WTC11 (cell line): ENCODE measurements around the gene PAK5. TPM values are rescaled to one million over a fixed set of nuclear protein-coding genes. Genes with fewer than 3 reads are reported as not detected.

Experiments
- ATAC-seq: fragments of 200-7000 bp; cut with Tn5 transposase; 2 replicates; pipeline ENCODE4 v1.10.0; 2021; ENCODE audit warnings: mild to moderate bottlenecking, moderate library complexity
- CTCF ChIA-PET: fragments of 300-600 bp; sonication (Branson Sonifier 250); formaldehyde crosslinking; loops from one replicate; lab custom pipeline; 2021; ENCODE audit warnings: antibody characterized with exemption; lab: Charles Lee
- POLR2A ChIA-PET: fragments of 350-600 bp; sonication (Branson Sonifier 250); formaldehyde crosslinking; loops from one replicate; lab custom pipeline; 2021; ENCODE audit warnings: antibody characterized with exemption; lab: Charles Lee
- DNase-seq: peaks from one replicate; pipeline ENCODE4 v3.0.0; 2021; ENCODE audit warnings: low spot score
- H3K27ac Mint-ChIP-seq: 2 replicates; pipeline ENCODE4 v1.8.0; 2021; ENCODE audit warnings: mixed read lengths
- H3K27me3 Mint-ChIP-seq: 2 replicates; pipeline ENCODE4 v1.8.0; 2021; ENCODE audit warnings: low read depth, mild to moderate bottlenecking, moderate library complexity, mixed read lengths
- H3K36me3 Mint-ChIP-seq: 2 replicates; pipeline ENCODE4 v1.8.0; 2021; ENCODE audit warnings: mixed read lengths
- H3K4me1 Mint-ChIP-seq: 2 replicates; pipeline ENCODE4 v1.8.0; 2022; ENCODE audit warnings: mixed read lengths
- H3K4me3 Mint-ChIP-seq: 2 replicates; pipeline ENCODE4 v1.8.0; 2021; ENCODE audit warnings: mild to moderate bottlenecking, moderate library complexity, mixed read lengths
- H3K9me3 Mint-ChIP-seq: 2 replicates; pipeline ENCODE4 v1.8.0; 2021; ENCODE audit warnings: mixed read lengths
- ATF3 ChIP-seq: sonication (generic); formaldehyde crosslinking; conservative IDR thresholded peaks from 2 replicates; pipeline ENCODE4 v1.8.1; 2022; ENCODE audit warnings: mild to moderate bottlenecking, missing genetic modification reagents
- EMX1 ChIP-seq: fragments of 250-450 bp; sonication (Bioruptor Pico); IDR thresholded peaks from 2 replicates; pipeline ENCODE4 v1.8.0; 2021; ENCODE audit warnings: mild to moderate bottlenecking
- ESRRA ChIP-seq: sonication (generic); formaldehyde crosslinking; IDR thresholded peaks from 2 replicates; pipeline ENCODE4 v1.8.1; 2022; ENCODE audit warnings: mild to moderate bottlenecking, missing genetic modification reagents, borderline replicate concordance
- FOXJ3 ChIP-seq: sonication (generic); formaldehyde crosslinking; IDR thresholded peaks from 2 replicates; pipeline ENCODE4 v1.9.0; 2021; ENCODE audit warnings: missing genetic modification reagents, mild to moderate bottlenecking, borderline replicate concordance
- FOXK1 ChIP-seq: sonication (generic); formaldehyde crosslinking; IDR thresholded peaks from 2 replicates; pipeline ENCODE4 v1.8.0; 2022; ENCODE audit warnings: mild to moderate bottlenecking, moderate library complexity, missing genetic modification reagents
- GABPB1 ChIP-seq: sonication (generic); formaldehyde crosslinking; IDR thresholded peaks from 2 replicates; pipeline ENCODE4 v1.8.1; 2023; ENCODE audit warnings: mild to moderate bottlenecking, missing genetic modification reagents
- IRF2 ChIP-seq: sonication (generic); formaldehyde crosslinking; IDR thresholded peaks from 2 replicates; pipeline ENCODE4 v1.8.0; 2022; ENCODE audit warnings: low read depth, missing genetic modification reagents, borderline replicate concordance
- JUN ChIP-seq: sonication (generic); formaldehyde crosslinking; IDR thresholded peaks from 2 replicates; pipeline ENCODE4 v1.8.0; 2023; ENCODE audit warnings: mild to moderate bottlenecking, missing genetic modification reagents
- MYBL2 ChIP-seq: sonication (generic); formaldehyde crosslinking; IDR thresholded peaks from 2 replicates; pipeline ENCODE4 v1.8.1; 2023; ENCODE audit warnings: mild to moderate bottlenecking, moderate library complexity, missing genetic modification reagents
- NR1H2 ChIP-seq: sonication (generic); formaldehyde crosslinking; IDR thresholded peaks from 2 replicates; pipeline ENCODE4 v1.9.0; 2021; ENCODE audit warnings: mild to moderate bottlenecking, moderate library complexity, missing genetic modification reagents
- PREB ChIP-seq: sonication (generic); formaldehyde crosslinking; IDR thresholded peaks from 2 replicates; pipeline ENCODE4 v1.8.1; 2022; ENCODE audit warnings: mild to moderate bottlenecking, missing genetic modification reagents, moderate library complexity, borderline replicate concordance
- SMAD3 ChIP-seq: sonication (generic); formaldehyde crosslinking; IDR thresholded peaks from 2 replicates; pipeline ENCODE4 v1.8.0; 2022; ENCODE audit warnings: missing genetic modification reagents, mild to moderate bottlenecking, borderline replicate concordance
- ZBTB43 ChIP-seq: sonication (generic); formaldehyde crosslinking; IDR thresholded peaks from 2 replicates; pipeline ENCODE4 v1.8.1; 2023; ENCODE audit warnings: mild to moderate bottlenecking, missing genetic modification reagents
- ZMAT4 ChIP-seq: fragments of 250-450 bp; sonication (Bioruptor Pico); IDR thresholded peaks from 2 replicates; pipeline ENCODE4 v1.9.0; 2021; ENCODE audit warnings: mild to moderate bottlenecking
- ZNF317 ChIP-seq: sonication (generic); formaldehyde crosslinking; IDR thresholded peaks from 2 replicates; pipeline ENCODE4 v1.8.1; 2023; ENCODE audit warnings: low read depth, mild to moderate bottlenecking, moderate library complexity, missing genetic modification reagents, borderline replicate concordance
- total RNA-seq: library from RNA; stranded (reverse); gene quantifications from 3 replicates; pipeline ENCODE4 v1.2.3, GENCODE V29; 2021
- TF ChIP-seq, protein P1 (sequence below): sonication (generic); formaldehyde crosslinking; IDR thresholded peaks from 2 replicates; pipeline ENCODE4 v1.8.1; 2022; ENCODE audit warnings: missing genetic modification reagents, borderline replicate concordance
- TF ChIP-seq, protein P2 (sequence below): fragments of 250-450 bp; sonication (Bioruptor Pico); IDR thresholded peaks from 2 replicates; pipeline ENCODE4 v1.8.0; 2021; ENCODE audit warnings: mild to moderate bottlenecking
- TF ChIP-seq, protein P3 (sequence below): sonication (generic); formaldehyde crosslinking; IDR thresholded peaks from 2 replicates; pipeline ENCODE4 v1.8.1; 2023; ENCODE audit warnings: mild to moderate bottlenecking, missing genetic modification reagents, moderate library complexity
- TF ChIP-seq, protein P4 (sequence below): sonication (generic); formaldehyde crosslinking; IDR thresholded peaks from 2 replicates; pipeline ENCODE4 v1.8.0; 2023; ENCODE audit warnings: missing genetic modification reagents, mild to moderate bottlenecking, borderline replicate concordance

Gene PAK5
- total RNA-seq, 1 experiment from 2014 or later, result 0.31 TPM

GRCh38 chr20:9647741-9648140 is 191.1 kb downstream of the PAK5 start:
- peaks cover 6% of the 10 kb centered on the region; the same call in 1 of the 2 replicates for H3K9me3 Mint-ChIP-seq
- TF ChIP-seq NR1H2 (CRISPR knock-in tag), result no peak
- no peaks in the 10 kb centered on the region for H3K36me3 Mint-ChIP-seq
- CTCF ChIA-PET, result interaction anchor here (0.9 kb wide), 1 partner anchor 429 kb away, joined by 4 read pairs; no protein-coding TSS in a partner anchor
- H3K4me1 Mint-ChIP-seq, result peaks cover 9% of the 10 kb centered on the region
- H3K27me3 Mint-ChIP-seq, result no peaks in the 10 kb centered on the region
- ATAC-seq, result no peak
- H3K27ac Mint-ChIP-seq, result no peak overlapping the region
- no peak for DNase-seq
- H3K4me3 Mint-ChIP-seq, result no peak overlapping the region
- POLR2A ChIA-PET, result no interaction called here

GRCh38 chr20:9646375-9646774 is 192.5 kb downstream of the PAK5 start:
- Mint-ChIP-seq H3K27me3 (no peaks in the 10 kb centered on the region), H3K36me3 (no peaks in the 10 kb centered on the region), H3K27ac (no peak overlapping the region), H3K4me3 (no peak overlapping the region), H3K9me3 (peaks cover 10% of the 10 kb centered on the region; the same call in 1 of the 2 replicates), H3K4me1 (peaks cover 9% of the 10 kb centered on the region)
- no peak for DNase-seq
- ATAC-seq, result no peak
- POLR2A ChIA-PET, result no interaction called here
- TF ChIP-seq IRF2 (CRISPR knock-in tag) (no peak), ZNF317 (CRISPR knock-in tag) (no peak), SMAD3 (CRISPR knock-in tag) (no peak), ZMAT4 (CRISPR knock-in tag) (no peak), FOXK1 (no peak), ZBTB43 (CRISPR knock-in tag) (no peak), JUN (no peak), EMX1 (CRISPR knock-in tag) (no peak), MYBL2 (CRISPR knock-in tag) (no peak), GABPB1 (CRISPR knock-in tag) (no peak), FOXJ3 (CRISPR knock-in tag) (no peak), PREB (no peak), ESRRA (no peak)
- TF ChIP-seq, protein P1, sequence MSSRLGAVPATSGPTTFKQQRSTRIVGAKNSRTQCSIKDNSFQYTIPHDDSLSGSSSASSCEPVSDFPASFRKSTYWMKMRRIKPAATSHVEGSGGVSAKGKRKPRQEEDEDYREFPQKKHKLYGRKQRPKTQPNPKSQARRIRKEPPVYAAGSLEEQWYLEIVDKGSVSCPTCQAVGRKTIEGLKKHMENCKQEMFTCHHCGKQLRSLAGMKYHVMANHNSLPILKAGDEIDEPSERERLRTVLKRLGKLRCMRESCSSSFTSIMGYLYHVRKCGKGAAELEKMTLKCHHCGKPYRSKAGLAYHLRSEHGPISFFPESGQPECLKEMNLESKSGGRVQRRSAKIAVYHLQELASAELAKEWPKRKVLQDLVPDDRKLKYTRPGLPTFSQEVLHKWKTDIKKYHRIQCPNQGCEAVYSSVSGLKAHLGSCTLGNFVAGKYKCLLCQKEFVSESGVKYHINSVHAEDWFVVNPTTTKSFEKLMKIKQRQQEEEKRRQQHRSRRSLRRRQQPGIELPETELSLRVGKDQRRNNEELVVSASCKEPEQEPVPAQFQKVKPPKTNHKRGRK (CRISPR knock-in tag), result no peak
- TF ChIP-seq, protein P2, sequence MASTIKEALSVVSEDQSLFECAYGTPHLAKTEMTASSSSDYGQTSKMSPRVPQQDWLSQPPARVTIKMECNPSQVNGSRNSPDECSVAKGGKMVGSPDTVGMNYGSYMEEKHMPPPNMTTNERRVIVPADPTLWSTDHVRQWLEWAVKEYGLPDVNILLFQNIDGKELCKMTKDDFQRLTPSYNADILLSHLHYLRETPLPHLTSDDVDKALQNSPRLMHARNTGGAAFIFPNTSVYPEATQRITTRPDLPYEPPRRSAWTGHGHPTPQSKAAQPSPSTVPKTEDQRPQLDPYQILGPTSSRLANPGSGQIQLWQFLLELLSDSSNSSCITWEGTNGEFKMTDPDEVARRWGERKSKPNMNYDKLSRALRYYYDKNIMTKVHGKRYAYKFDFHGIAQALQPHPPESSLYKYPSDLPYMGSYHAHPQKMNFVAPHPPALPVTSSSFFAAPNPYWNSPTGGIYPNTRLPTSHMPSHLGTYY (CRISPR knock-in tag), result no peak
- TF ChIP-seq, protein P3, sequence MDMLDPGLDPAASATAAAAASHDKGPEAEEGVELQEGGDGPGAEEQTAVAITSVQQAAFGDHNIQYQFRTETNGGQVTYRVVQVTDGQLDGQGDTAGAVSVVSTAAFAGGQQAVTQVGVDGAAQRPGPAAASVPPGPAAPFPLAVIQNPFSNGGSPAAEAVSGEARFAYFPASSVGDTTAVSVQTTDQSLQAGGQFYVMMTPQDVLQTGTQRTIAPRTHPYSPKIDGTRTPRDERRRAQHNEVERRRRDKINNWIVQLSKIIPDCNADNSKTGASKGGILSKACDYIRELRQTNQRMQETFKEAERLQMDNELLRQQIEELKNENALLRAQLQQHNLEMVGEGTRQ, result no peak
- CTCF ChIA-PET, result interaction anchor here (1.4 kb wide), 1 partner anchor 257 kb away, joined by 3 read pairs; no protein-coding TSS in a partner anchor

DNA sequence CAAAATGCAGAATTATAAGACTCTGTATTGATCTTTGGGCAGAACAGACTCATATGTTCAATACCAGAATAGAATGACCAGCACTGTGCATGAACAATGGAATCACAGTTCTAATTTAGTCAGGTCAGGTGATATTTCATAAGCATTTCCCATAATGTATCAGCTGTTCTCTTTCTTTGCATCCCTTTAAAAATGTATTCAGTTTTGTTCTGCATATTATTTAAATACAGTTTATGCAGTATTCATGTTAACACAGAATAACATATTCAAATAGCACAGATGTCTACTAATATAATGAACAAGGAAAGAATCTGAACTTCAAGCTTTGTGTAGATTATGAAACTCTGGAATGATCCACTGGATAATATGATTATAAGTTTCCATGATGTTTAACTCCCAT is 196.0 kb downstream of the PAK5 start:
- Mint-ChIP-seq H3K4me1 (no peaks in the 10 kb centered on the region), H3K27ac (no peak overlapping the region), H3K9me3 (peaks cover 17% of the 10 kb centered on the region), H3K36me3 (peaks cover 4% of the 10 kb centered on the region), H3K4me3 (no peak overlapping the region), H3K27me3 (no peaks in the 10 kb centered on the region)
- ChIA-PET CTCF (no interaction called here), POLR2A (no interaction called here)
- ATAC-seq, result no peak
- DNase-seq, result no peak
- no peak for TF ChIP-seq ATF3 (CRISPR knock-in tag)
- TF ChIP-seq, protein P4, sequence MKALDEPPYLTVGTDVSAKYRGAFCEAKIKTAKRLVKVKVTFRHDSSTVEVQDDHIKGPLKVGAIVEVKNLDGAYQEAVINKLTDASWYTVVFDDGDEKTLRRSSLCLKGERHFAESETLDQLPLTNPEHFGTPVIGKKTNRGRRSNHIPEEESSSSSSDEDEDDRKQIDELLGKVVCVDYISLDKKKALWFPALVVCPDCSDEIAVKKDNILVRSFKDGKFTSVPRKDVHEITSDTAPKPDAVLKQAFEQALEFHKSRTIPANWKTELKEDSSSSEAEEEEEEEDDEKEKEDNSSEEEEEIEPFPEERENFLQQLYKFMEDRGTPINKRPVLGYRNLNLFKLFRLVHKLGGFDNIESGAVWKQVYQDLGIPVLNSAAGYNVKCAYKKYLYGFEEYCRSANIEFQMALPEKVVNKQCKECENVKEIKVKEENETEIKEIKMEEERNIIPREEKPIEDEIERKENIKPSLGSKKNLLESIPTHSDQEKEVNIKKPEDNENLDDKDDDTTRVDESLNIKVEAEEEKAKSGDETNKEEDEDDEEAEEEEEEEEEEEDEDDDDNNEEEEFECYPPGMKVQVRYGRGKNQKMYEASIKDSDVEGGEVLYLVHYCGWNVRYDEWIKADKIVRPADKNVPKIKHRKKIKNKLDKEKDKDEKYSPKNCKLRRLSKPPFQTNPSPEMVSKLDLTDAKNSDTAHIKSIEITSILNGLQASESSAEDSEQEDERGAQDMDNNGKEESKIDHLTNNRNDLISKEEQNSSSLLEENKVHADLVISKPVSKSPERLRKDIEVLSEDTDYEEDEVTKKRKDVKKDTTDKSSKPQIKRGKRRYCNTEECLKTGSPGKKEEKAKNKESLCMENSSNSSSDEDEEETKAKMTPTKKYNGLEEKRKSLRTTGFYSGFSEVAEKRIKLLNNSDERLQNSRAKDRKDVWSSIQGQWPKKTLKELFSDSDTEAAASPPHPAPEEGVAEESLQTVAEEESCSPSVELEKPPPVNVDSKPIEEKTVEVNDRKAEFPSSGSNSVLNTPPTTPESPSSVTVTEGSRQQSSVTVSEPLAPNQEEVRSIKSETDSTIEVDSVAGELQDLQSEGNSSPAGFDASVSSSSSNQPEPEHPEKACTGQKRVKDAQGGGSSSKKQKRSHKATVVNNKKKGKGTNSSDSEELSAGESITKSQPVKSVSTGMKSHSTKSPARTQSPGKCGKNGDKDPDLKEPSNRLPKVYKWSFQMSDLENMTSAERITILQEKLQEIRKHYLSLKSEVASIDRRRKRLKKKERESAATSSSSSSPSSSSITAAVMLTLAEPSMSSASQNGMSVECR (CRISPR knock-in tag), result no peak
